ENCODE measurements around the gene SCN5A.
A peak's percentile ranks its signal among the peaks of the same experiment; 100 is the strongest.
"Not testable (repeated sequence)": the region's sequence is repeated elsewhere in the genome, so short reads cannot be mapped to it uniquely, and the experiment has no call there.

SCN5A gene

GRCh38 chr3:38577371-38578080 lies 72.0 kb downstream of the SCN5A start:
- Mint-ChIP-seq H3K27ac (no peak overlapping the region), H3K27me3 (no peaks in the 10 kb centered on the region), H3K4me1 (no peaks in the 10 kb centered on the region), H3K9me3 (no peaks in the 10 kb centered on the region), H3K36me3 (ENCODE audit: low read depth) (no peaks in the 10 kb centered on the region), H3K4me3 (no peak overlapping the region)
- no peak for ATAC-seq
- no peak for DNase-seq

- no peaks in the 10 kb centered on the region for H3K9me3 Mint-ChIP-seq
- DNase-seq (no peak), ATAC-seq (no peak)
- H3K4me1 Mint-ChIP-seq: no peaks in the 10 kb centered on the region
- H3K36me3 Mint-ChIP-seq (ENCODE audit: low read depth): no peaks in the 10 kb centered on the region
- H3K4me3 Mint-ChIP-seq: no peak overlapping the region
- no peak overlapping the region for H3K27ac Mint-ChIP-seq
- no peaks in the 10 kb centered on the region for H3K27me3 Mint-ChIP-seq
These were observed 72.7 kb downstream of the SCN5A start for GRCh38 chr3:38576526-38577370.

DNA sequence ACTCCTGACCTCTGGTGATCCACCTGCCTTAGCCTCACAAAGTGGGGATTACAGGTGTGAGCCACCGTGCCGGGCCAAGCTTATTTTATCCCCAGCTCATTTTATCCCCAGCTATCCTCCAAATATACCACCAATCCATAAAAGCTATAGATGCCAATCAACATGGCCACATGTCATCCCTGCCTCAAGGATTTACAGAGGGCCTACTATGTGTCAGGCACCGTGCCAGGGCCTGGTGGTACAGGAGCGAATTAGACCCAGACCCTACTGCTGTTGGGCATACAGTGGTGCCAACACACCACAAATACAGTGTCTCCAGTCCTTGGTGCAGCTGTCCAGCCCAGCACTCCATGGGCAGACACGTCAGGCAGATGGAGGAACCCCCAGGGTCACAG lies 73.4 kb downstream of the SCN5A start:
- H3K4me3 Mint-ChIP-seq: no peak overlapping the region
- DNase-seq: no peak
- H3K4me1 Mint-ChIP-seq: no peaks in the 10 kb centered on the region
- H3K9me3 Mint-ChIP-seq: no peaks in the 10 kb centered on the region
- no peak overlapping the region for H3K27ac Mint-ChIP-seq
- no peak for ATAC-seq
- H3K36me3 Mint-ChIP-seq (ENCODE audit: low read depth): no peaks in the 10 kb centered on the region
- no peaks in the 10 kb centered on the region for H3K27me3 Mint-ChIP-seq

GRCh38 chr3:38575279-38575843 lies 74.1 kb downstream of the SCN5A start:
- Mint-ChIP-seq H3K4me1 (no peaks in the 10 kb centered on the region), H3K4me3 (no peak overlapping the region), H3K36me3 (ENCODE audit: low read depth) (no peaks in the 10 kb centered on the region), H3K27ac (no peak overlapping the region), H3K27me3 (no peaks in the 10 kb centered on the region), H3K9me3 (no peaks in the 10 kb centered on the region)
- DNase-seq: no peak
- peak; percentile 9 for ATAC-seq

DNA sequence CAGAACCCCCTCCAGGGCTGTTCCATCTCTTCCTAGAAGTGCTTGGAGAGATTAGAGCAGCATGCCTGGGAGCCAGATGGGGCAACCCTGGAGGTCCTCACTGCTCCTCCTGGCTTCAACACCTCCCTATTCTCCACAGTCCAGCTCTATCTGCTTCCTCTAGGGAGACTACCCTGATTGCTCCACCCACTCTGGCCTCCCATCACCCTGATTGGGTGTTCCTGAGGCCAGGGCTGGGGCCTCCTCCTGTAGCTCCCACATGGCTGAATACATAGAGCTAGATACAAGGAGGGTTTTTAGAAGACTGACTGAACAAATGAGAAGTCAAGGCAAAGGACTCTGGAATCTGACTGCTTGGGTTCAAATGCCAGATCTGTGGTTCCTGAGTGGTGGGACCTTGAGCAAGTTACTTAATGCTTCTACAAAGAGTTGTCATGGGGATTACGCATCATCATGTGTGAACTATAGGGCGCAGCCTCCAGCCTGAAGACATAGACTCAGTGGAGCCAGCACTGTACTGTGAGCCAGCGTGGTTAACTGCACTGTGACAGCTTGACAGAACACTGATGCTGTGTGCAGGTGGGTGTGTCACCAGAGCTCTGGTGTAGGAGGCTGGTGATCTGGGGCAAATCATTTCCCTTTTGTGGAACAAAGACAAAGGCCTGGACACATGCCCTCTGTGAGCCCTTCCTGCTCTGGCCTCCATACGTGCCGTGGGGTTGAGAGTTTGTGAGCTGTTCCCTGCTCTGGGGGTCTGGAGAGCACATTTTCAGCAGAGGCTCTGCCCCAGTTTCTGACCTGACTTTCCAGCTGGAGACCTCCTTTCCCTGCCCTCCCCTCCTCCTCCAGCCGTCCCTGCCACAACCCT lies 74.8 kb downstream of the SCN5A start:
- Mint-ChIP-seq H3K4me3 (no peak overlapping the region), H3K9me3 (no peaks in the 10 kb centered on the region), H3K27me3 (no peaks in the 10 kb centered on the region), H3K36me3 (ENCODE audit: low read depth) (no peaks in the 10 kb centered on the region), H3K27ac (no peak overlapping the region), H3K4me1 (no peaks in the 10 kb centered on the region)
- peak; percentile 81 for ATAC-seq
- DNase-seq: no peak

- Mint-ChIP-seq H3K36me3 (ENCODE audit: low read depth) (no peaks in the 10 kb centered on the region), H3K4me3 (no peak overlapping the region), H3K27ac (no peak overlapping the region), H3K4me1 (no peaks in the 10 kb centered on the region), H3K9me3 (no peaks in the 10 kb centered on the region), H3K27me3 (no peaks in the 10 kb centered on the region)
- no peak for ATAC-seq
- no peak for DNase-seq
These were observed 75.9 kb downstream of the SCN5A start for GRCh38 chr3:38573556-38573955.

GRCh38 chr3:38573111-38573510 lies 76.4 kb downstream of the SCN5A start:
- Mint-ChIP-seq H3K27me3 (no peaks in the 10 kb centered on the region), H3K4me3 (no peak overlapping the region), H3K36me3 (ENCODE audit: low read depth) (no peaks in the 10 kb centered on the region), H3K27ac (no peak overlapping the region), H3K9me3 (no peaks in the 10 kb centered on the region), H3K4me1 (no peaks in the 10 kb centered on the region)
- no peak for ATAC-seq
- no peak for DNase-seq

DNA sequence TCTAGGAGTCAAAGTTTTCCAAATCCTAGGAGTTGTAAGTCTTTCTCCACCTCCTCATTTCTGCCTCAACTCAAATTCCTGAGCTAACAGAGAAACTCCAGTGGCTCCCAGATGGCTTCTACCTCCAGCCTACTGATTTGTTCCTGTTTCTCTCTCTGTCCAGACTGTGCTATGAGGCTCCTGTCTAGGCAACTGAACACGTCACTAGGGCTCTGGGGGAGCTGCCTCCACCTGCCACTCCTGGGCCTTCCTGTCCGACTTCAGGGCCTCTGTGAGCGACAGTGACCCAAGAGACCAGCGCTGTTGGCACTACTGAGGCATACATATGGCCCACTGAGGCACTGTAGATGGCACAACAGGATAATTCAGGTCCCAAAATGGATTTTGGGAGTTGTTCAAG lies 82.0 kb downstream of the SCN5A start:
- ATAC-seq (no peak), DNase-seq (no peak)
- Mint-ChIP-seq H3K4me3 (no peak overlapping the region), H3K27ac (no peak overlapping the region), H3K36me3 (ENCODE audit: low read depth) (no peaks in the 10 kb centered on the region), H3K27me3 (peaks cover 2% of the 10 kb centered on the region), H3K4me1 (no peaks in the 10 kb centered on the region), H3K9me3 (no peaks in the 10 kb centered on the region)

- H3K27ac Mint-ChIP-seq; DNase-seq; H3K27me3 Mint-ChIP-seq; H3K36me3 Mint-ChIP-seq (ENCODE audit: low read depth); ATAC-seq; H3K9me3 Mint-ChIP-seq; H3K4me1 Mint-ChIP-seq; H3K4me3 Mint-ChIP-seq: not testable (repeated sequence)
These were observed 82.7 kb downstream of the SCN5A start for GRCh38 chr3:38566794-38567193.

DNA sequence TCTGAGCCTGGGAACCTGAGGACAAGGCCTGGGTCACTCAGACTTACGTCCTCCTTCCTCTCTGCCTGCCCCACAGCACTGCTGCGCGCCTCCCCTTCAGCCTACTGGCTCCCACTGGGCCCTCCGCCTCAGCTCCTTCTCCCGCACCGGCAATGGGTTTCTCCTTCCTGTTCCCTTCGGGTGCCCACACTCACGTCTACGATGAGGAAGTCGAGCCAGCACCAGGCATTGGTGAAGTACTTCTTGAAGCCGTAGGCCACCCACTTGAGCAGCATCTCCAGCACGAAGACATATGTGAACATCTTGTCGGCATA lies 83.3 kb downstream of the SCN5A start:
- H3K36me3 Mint-ChIP-seq (ENCODE audit: low read depth): no peaks in the 10 kb centered on the region

GRCh38 chr3:38565339-38566214 lies 83.9 kb downstream of the SCN5A start:
- no peaks in the 10 kb centered on the region for H3K4me1 Mint-ChIP-seq
- H3K36me3 Mint-ChIP-seq (ENCODE audit: low read depth): no peaks in the 10 kb centered on the region
- no peaks in the 10 kb centered on the region for H3K9me3 Mint-ChIP-seq
- no peak overlapping the region for H3K27ac Mint-ChIP-seq
- H3K27me3 Mint-ChIP-seq: peaks cover 2% of the 10 kb centered on the region
- H3K4me3 Mint-ChIP-seq: no peak overlapping the region
- no peak for ATAC-seq
- DNase-seq: no peak

More for the DNA sequence above, 83.3 kb downstream of the SCN5A start:
- no peak overlapping the region for H3K4me3 Mint-ChIP-seq
- no peaks in the 10 kb centered on the region for H3K4me1 Mint-ChIP-seq
- H3K27ac Mint-ChIP-seq: no peak overlapping the region
- H3K27me3 Mint-ChIP-seq: peaks cover 2% of the 10 kb centered on the region
- H3K9me3 Mint-ChIP-seq: no peaks in the 10 kb centered on the region
- no peak for ATAC-seq
- DNase-seq: no peak

- Mint-ChIP-seq H3K36me3 (ENCODE audit: low read depth) (no peaks in the 10 kb centered on the region), H3K4me1 (no peaks in the 10 kb centered on the region), H3K27me3 (peaks cover 2% of the 10 kb centered on the region), H3K9me3 (no peaks in the 10 kb centered on the region), H3K4me3 (no peak overlapping the region), H3K27ac (no peak overlapping the region)
- ATAC-seq: no peak
- no peak for DNase-seq
These were observed 84.7 kb downstream of the SCN5A start for GRCh38 chr3:38564631-38565338.

- H3K27ac Mint-ChIP-seq: no peak overlapping the region
These were observed 85.6 kb downstream of the SCN5A start for GRCh38 chr3:38563886-38564270.

More at GRCh38 chr3:38563886-38564270, 85.6 kb downstream of the SCN5A start:
- Mint-ChIP-seq H3K4me1 (no peaks in the 10 kb centered on the region), H3K4me3 (no peak overlapping the region), H3K36me3 (ENCODE audit: low read depth) (no peaks in the 10 kb centered on the region), H3K27me3 (peaks cover 2% of the 10 kb centered on the region), H3K9me3 (no peaks in the 10 kb centered on the region)
- no peak for ATAC-seq
- no peak for DNase-seq
